Activated CD8-positive, alpha-beta memory T cell treated with anti-CD3 and anti-CD28 coated beads for 24 hours (primary cell): Measurements from ENCODE around the gene ERVFRD-1.
"Not testable (repeated sequence)": the region's sequence is repeated elsewhere in the genome, so short reads cannot be mapped to it uniquely, and the experiment has no call there.

Experiments
- DNase-seq: peaks from one replicate; pipeline ENCODE4 v3.0.0-alpha.2; 2020

ERVFRD-1 gene

GRCh38 chr6:11126876-11127275 lies 15.4 kb upstream of the ERVFRD-1 start:
- no peak for DNase-seq

- no peak for DNase-seq
These were observed 12.5 kb upstream of the ERVFRD-1 start for GRCh38 chr6:11123978-11124377.

GRCh38 chr6:11122380-11122779 lies 10.9 kb upstream of the ERVFRD-1 start:
- no peak for DNase-seq

- DNase-seq = no peak
These were observed 10.3 kb upstream of the ERVFRD-1 start for GRCh38 chr6:11121851-11122250.

GRCh38 chr6:11120271-11121005 lies 8.9 kb upstream of the ERVFRD-1 start:
- DNase-seq = no peak

GRCh38 chr6:11115808-11116536 lies 4.4 kb upstream of the ERVFRD-1 start:
- not testable (repeated sequence) for DNase-seq

GRCh38 chr6:11113038-11113437 lies 1.5 kb upstream of the ERVFRD-1 start:
- no peak for DNase-seq

- DNase-seq = no peak
These were observed 378 bp upstream of the ERVFRD-1 start for GRCh38 chr6:11111769-11112437.

GRCh38 chr6:11108726-11109125 lies 2.8 kb downstream of the ERVFRD-1 start:
- DNase-seq = no peak

- no peak for DNase-seq
These were observed 8.5 kb downstream of the ERVFRD-1 start for GRCh38 chr6:11103065-11103464.

- no peak for DNase-seq
These were observed 10.1 kb downstream of the ERVFRD-1 start for GRCh38 chr6:11101417-11101816.

GRCh38 chr6:11098004-11098403 lies 13.5 kb downstream of the ERVFRD-1 start:
- DNase-seq = no peak

GRCh38 chr6:11097476-11097875 lies 14.0 kb downstream of the ERVFRD-1 start:
- DNase-seq = no peak

- no peak for DNase-seq
These were observed 15.4 kb downstream of the ERVFRD-1 start for GRCh38 chr6:11096109-11096508.

GRCh38 chr6:11094941-11095340 lies 16.6 kb downstream of the ERVFRD-1 start:
- DNase-seq = no peak

- no peak for DNase-seq
These were observed 17.1 kb downstream of the ERVFRD-1 start for GRCh38 chr6:11094411-11094851.

- peak; percentile 97 for DNase-seq
These were observed 17.7 kb downstream of the ERVFRD-1 start, which contains the start of gene SMIM13 for GRCh38 chr6:11093626-11094410. Gene SMIM13 (plus strand): TSS chr6:11093834. CDS start chr6:11094314, 480 bp downstream.

GRCh38 chr6:11093376-11093625 lies 18.2 kb downstream of the ERVFRD-1 start:
- DNase-seq = no peak

GRCh38 chr6:11092668-11093375 lies 18.7 kb downstream of the ERVFRD-1 start:
- no peak for DNase-seq

GRCh38 chr6:11091141-11091540 lies 20.4 kb downstream of the ERVFRD-1 start:
- not testable (repeated sequence) for DNase-seq

- DNase-seq = no peak
These were observed 21.8 kb downstream of the ERVFRD-1 start for GRCh38 chr6:11089695-11090094.

- DNase-seq = not testable (repeated sequence)
These were observed 24.2 kb downstream of the ERVFRD-1 start for GRCh38 chr6:11087141-11087812.
